ENCODE data around the gene SLC50A1. TPM values are rescaled to one million over a fixed set of nuclear protein-coding genes. Genes with fewer than 3 reads are reported as not detected.
A peak's percentile ranks its signal among the peaks of the same experiment; 100 is the strongest.

The SLC50A1 gene
- total RNA-seq, 1 donor from 2014 or later = 37.7 TPM

DNA sequence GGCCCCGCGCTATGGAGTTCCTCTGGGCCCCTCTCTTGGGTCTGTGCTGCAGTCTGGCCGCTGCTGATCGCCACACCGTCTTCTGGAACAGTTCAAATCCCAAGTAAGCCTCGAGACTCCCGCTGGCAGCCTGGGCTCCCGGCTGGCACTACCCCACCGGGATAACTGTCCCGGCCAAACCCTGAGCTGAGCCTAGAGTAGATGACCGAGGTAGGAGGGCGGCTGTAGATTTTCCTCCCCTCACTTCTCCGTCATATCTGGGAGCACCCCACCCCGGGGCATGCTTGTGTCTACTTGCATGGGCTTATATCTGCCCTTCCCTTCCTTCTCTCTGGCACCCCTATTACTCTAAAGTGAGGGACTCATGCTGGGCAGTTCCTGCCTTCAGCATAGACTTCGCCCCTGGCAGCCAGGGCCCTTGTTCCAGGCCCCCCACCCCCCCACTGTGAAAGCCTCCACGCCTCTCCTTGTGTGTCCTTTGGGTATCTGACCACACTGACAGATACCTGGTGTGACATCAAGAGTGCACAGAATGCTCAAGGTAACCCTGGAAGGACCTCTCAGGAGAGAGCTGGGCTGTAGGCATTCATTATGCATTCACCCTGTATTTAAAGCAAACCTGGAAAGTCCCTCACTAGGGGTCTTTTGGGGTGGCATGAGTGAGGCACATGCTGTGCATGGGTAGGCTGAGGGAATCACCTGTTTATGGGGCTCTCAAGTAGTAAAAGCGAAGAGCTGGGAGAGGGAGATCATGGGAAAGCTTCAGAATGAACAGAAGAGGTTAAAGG, 7.5 kb upstream of the SLC50A1 start:
- DNase-seq (ENCODE audit: low read depth) = no peak
- TF ChIP-seq, protein P1, sequence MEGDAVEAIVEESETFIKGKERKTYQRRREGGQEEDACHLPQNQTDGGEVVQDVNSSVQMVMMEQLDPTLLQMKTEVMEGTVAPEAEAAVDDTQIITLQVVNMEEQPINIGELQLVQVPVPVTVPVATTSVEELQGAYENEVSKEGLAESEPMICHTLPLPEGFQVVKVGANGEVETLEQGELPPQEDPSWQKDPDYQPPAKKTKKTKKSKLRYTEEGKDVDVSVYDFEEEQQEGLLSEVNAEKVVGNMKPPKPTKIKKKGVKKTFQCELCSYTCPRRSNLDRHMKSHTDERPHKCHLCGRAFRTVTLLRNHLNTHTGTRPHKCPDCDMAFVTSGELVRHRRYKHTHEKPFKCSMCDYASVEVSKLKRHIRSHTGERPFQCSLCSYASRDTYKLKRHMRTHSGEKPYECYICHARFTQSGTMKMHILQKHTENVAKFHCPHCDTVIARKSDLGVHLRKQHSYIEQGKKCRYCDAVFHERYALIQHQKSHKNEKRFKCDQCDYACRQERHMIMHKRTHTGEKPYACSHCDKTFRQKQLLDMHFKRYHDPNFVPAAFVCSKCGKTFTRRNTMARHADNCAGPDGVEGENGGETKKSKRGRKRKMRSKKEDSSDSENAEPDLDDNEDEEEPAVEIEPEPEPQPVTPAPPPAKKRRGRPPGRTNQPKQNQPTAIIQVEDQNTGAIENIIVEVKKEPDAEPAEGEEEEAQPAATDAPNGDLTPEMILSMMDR (conservative IDR thresholded peaks at IDR 0.05; ENCODE audit: low read depth, low read length) = no peak

GRCh38 chr1:155128755-155129473, 6.7 kb upstream of the SLC50A1 start:
- no peak for DNase-seq (ENCODE audit: low read depth)
- H3K4me3 ChIP-seq (ENCODE audit: low read depth, low read length) = peak overlapping the region; percentile 87
- TF ChIP-seq, protein P1 (conservative IDR thresholded peaks at IDR 0.05; ENCODE audit: low read depth, low read length) = no peak

More for the DNA sequence above, 7.5 kb upstream of the SLC50A1 start:
- peak overlapping the region; percentile 87 for H3K4me3 ChIP-seq (ENCODE audit: low read depth, low read length)

- no peak for DNase-seq (ENCODE audit: low read depth)
- peak overlapping the region; percentile 87 for H3K4me3 ChIP-seq (ENCODE audit: low read depth, low read length)
- TF ChIP-seq, protein P1 (conservative IDR thresholded peaks at IDR 0.05; ENCODE audit: low read depth, low read length) = no peak
Observed at GRCh38 chr1:155130272-155131006, 5.2 kb upstream of the SLC50A1 start.

DNA sequence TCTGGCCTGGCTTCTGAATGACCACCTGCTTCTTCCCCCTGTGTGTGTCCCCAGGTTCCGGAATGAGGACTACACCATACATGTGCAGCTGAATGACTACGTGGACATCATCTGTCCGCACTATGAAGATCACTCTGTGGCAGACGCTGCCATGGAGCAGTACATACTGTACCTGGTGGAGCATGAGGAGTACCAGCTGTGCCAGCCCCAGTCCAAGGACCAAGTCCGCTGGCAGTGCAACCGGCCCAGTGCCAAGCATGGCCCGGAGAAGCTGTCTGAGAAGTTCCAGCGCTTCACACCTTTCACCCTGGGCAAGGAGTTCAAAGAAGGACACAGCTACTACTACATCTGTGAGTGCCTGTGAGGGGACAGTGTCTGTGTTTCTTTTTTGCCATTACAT, 4.4 kb upstream of the SLC50A1 start:
- TF ChIP-seq, protein P1 (conservative IDR thresholded peaks at IDR 0.05; ENCODE audit: low read depth, low read length) = no peak
- peak overlapping the region; percentile 87 for H3K4me3 ChIP-seq (ENCODE audit: low read depth, low read length)
- no peak for DNase-seq (ENCODE audit: low read depth)

- no peak overlapping the region for H3K4me3 ChIP-seq (ENCODE audit: low read depth, low read length)
- TF ChIP-seq, protein P1 (conservative IDR thresholded peaks at IDR 0.05; ENCODE audit: low read depth, low read length) = no peak
- DNase-seq (ENCODE audit: low read depth) = no peak
Observed at GRCh38 chr1:155131856-155132255, 3.8 kb upstream of the SLC50A1 start.

- TF ChIP-seq, protein P1 (conservative IDR thresholded peaks at IDR 0.05; ENCODE audit: low read depth, low read length) = no peak
- no peak overlapping the region for H3K4me3 ChIP-seq (ENCODE audit: low read depth, low read length)
- no peak for DNase-seq (ENCODE audit: low read depth)
Observed at GRCh38 chr1:155133799-155134281, 1.8 kb upstream of the SLC50A1 start.
